Activated naive CD4-positive, alpha-beta T cell treated with anti-CD3 and anti-CD28 coated beads, Interleukin-2, amount 50 U/mL, for 72 hours (primary cell): ENCODE measurements around the gene IFNL4. TPM values are rescaled to one million over a fixed set of nuclear protein-coding genes. Genes with fewer than 3 reads are reported as not detected.

Experiments used
- ATAC-seq, 2 donors: fragments of 150-1000 bp; cut with Tn5 transposase; 2 replicates each; pipeline ENCODE4 v1.10.0; 2021; ENCODE audit warnings: mild to moderate bottlenecking in 2 of 2, moderate library complexity in 2 of 2
- DNase-seq, 2 donors: peaks; one replicate each; pipeline ENCODE4 v3.0.0; 2021 to 2022; ENCODE audit warnings: low spot score in 2 of 2
- H3K27ac Mint-ChIP-seq, 2 donors: one replicate each; pipeline ENCODE4 v1.8.0; 2022; ENCODE audit warnings: mild to moderate bottlenecking in 2 of 2, mixed read lengths in 2 of 2
- H3K36me3 Mint-ChIP-seq, 2 donors: one replicate each; pipeline ENCODE4 v1.8.0; 2022; ENCODE audit warnings: mixed read lengths in 2 of 2
- H3K9me3 Mint-ChIP-seq, 2 donors: one replicate each; pipeline ENCODE4 v1.8.0; 2022; ENCODE audit warnings: mixed read lengths in 2 of 2
- total RNA-seq, 2 donors: library from RNA; stranded (reverse); gene quantifications; one replicate each; pipeline ENCODE4 v1.2.3, GENCODE V29; 2022

Gene IFNL4
- total RNA-seq, 2 donors from 2014 or later = not detected

GRCh38 chr19:39209196-39209595, 39.5 kb downstream of the IFNL4 start:
- Mint-ChIP-seq H3K27ac (no peak overlapping the region), H3K9me3 (no peaks in the 10 kb centered on the region), H3K36me3 (no peaks in the 10 kb centered on the region)
- DNase-seq (no peak), ATAC-seq (no peak)

- no peaks in the 10 kb centered on the region for H3K9me3 Mint-ChIP-seq
- no peak for DNase-seq
- H3K27ac Mint-ChIP-seq = no peak overlapping the region
- no peak for ATAC-seq
- no peaks in the 10 kb centered on the region for H3K36me3 Mint-ChIP-seq
Measured at GRCh38 chr19:39208175-39208795, 40.4 kb downstream of the IFNL4 start.

- no peak for ATAC-seq
- DNase-seq = no peak
- no peaks in the 10 kb centered on the region for H3K36me3 Mint-ChIP-seq
- H3K27ac Mint-ChIP-seq = no peak overlapping the region
- H3K9me3 Mint-ChIP-seq = no peaks in the 10 kb centered on the region
Measured at GRCh38 chr19:39207293-39207836, 41.3 kb downstream of the IFNL4 start.

DNA sequence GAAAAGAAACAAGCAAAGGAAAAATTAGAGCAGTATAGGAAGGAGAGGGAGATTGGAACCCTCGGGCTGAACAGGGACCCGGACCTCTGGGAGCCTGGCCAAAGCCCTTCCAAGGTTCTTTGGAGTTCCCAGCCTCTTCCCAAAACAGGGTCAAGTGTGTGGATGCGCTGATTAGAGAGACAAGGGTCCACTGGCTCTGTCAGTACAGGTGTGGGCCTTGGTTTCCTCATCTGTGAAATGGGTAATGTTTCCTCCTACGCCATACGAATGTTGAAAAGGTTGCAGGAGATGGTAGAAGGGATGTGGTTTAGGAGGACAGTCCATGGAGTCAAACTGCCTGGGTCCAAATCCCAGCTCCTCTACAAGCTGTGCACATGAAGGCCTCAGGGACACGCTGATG, 42.5 kb downstream of the IFNL4 start:
- no peak overlapping the region for H3K27ac Mint-ChIP-seq
- H3K36me3 Mint-ChIP-seq = no peaks in the 10 kb centered on the region
- no peak for DNase-seq
- no peak for ATAC-seq
- no peaks in the 10 kb centered on the region for H3K9me3 Mint-ChIP-seq

DNA sequence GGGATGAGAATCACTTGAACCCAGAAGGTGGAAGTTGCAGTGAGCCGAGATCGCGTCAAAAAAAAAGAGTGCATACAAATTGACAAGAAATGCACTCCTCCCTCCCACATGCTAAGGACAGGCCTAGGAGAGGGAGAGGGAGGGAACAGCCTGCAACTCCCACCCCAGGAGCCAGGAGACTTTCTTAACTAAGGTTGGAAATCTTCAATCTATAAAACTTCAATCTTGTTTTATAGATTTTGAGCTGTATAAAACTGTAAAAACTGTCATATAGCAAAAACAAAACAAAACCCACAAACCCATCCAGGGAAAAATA, 43.2 kb downstream of the IFNL4 start:
- no peak overlapping the region for H3K27ac Mint-ChIP-seq
- DNase-seq = no peak
- H3K36me3 Mint-ChIP-seq = no peaks in the 10 kb centered on the region
- ATAC-seq = no peak
- H3K9me3 Mint-ChIP-seq = no peaks in the 10 kb centered on the region

GRCh38 chr19:39203372-39204341, 45.0 kb downstream of the IFNL4 start, which contains the start of gene SYCN:
SYCN (minus strand) TSS chr19:39204263; CDS start chr19:39204254, 9 bp downstream.
- no peaks in the 10 kb centered on the region for H3K36me3 Mint-ChIP-seq
- no peak within 1 kb of the TSS for H3K27ac Mint-ChIP-seq
- DNase-seq (no peak), ATAC-seq (no peak)
- no peaks in the 10 kb centered on the region for H3K9me3 Mint-ChIP-seq

- no peaks in the 10 kb centered on the region for H3K9me3 Mint-ChIP-seq
- ATAC-seq (no peak), DNase-seq (no peak)
- H3K27ac Mint-ChIP-seq = no peak overlapping the region
- H3K36me3 Mint-ChIP-seq = no peaks in the 10 kb centered on the region
Measured at GRCh38 chr19:39202998-39203355, 45.7 kb downstream of the IFNL4 start.

DNA sequence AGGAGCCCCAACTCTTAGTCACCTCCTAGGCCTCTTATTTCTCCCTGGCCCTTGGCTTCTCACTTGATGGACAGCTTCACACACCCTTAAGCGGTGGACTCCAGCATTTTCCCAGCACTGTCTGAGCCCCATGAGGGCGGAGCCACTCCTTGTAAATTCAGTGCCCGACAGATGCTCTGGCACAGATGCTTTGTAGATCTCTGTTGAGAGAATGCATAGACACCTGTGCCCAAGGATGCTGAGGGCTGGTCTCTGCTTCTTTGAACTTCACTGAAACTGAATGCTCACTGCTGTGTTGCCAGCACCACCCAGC, 47.9 kb downstream of the IFNL4 start:
- DNase-seq (no peak), ATAC-seq (no peak)
- Mint-ChIP-seq H3K36me3 (peaks cover 0 to 8% of the 10 kb centered on the region in 2 donors), H3K9me3 (no peaks in the 10 kb centered on the region), H3K27ac (no peak overlapping the region)

- DNase-seq (no peak), ATAC-seq (no peak)
- Mint-ChIP-seq H3K9me3 (no peaks in the 10 kb centered on the region), H3K36me3 (peaks cover 0 to 8% of the 10 kb centered on the region in 2 donors), H3K27ac (no peak overlapping the region)
Measured at GRCh38 chr19:39200066-39200802, 48.4 kb downstream of the IFNL4 start.

GRCh38 chr19:39199025-39199424, 49.6 kb downstream of the IFNL4 start:
- DNase-seq (no peak), ATAC-seq (no peak)
- Mint-ChIP-seq H3K27ac (no peak overlapping the region), H3K36me3 (peaks cover 0 to 8% of the 10 kb centered on the region in 2 donors), H3K9me3 (no peaks in the 10 kb centered on the region)

DNA sequence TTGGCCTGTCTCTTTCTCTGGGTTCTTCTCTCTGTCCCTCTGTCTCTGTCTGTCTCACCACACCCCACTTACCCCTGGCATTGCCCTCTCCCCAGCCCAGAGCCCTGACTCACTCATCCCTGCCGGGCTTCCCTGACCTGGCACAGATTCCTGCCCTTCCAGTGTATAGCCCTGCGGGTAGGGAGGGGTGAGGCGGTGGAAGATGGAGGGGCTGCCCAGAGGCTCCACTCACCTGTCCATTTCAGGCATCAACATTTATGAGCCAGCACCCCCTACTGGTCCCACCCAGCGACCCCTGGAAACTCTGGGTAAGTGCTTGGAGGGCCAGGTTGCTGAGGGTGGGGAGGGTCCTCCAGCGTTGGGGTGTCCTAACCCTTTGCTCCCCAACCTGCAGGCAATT, 50.8 kb downstream of the IFNL4 start:
- DNase-seq (no peak), ATAC-seq (no peak)
- no peak overlapping the region for H3K27ac Mint-ChIP-seq
- H3K36me3 Mint-ChIP-seq = peaks cover 0 to 8% of the 10 kb centered on the region in 2 donors
- H3K9me3 Mint-ChIP-seq = no peaks in the 10 kb centered on the region

- Mint-ChIP-seq H3K9me3 (no peaks in the 10 kb centered on the region), H3K27ac (no peak within 1 kb of the TSS), H3K36me3 (peaks cover 0 to 8% of the 10 kb centered on the region in 2 donors)
- ATAC-seq = no peak
- no peak for DNase-seq
Measured at GRCh38 chr19:39196860-39197562, 51.6 kb downstream of the IFNL4 start, which contains the start of gene NCCRP1. NCCRP1 (plus strand) TSS chr19:39196964; CDS start chr19:39196983, 19 bp downstream.

GRCh38 chr19:39196320-39196719, 52.3 kb downstream of the IFNL4 start:
- ATAC-seq = peak in 1 of 2 donors; percentile 40
- Mint-ChIP-seq H3K36me3 (peaks cover 0 to 8% of the 10 kb centered on the region in 2 donors), H3K9me3 (no peaks in the 10 kb centered on the region), H3K27ac (no peak overlapping the region)
- DNase-seq = no peak
